HT1080 (cell line): ENCODE data around the gene RNASEH1. TPM values are rescaled to one million over a fixed set of nuclear protein-coding genes. Genes with fewer than 3 reads are reported as not detected.
A peak's percentile ranks its signal among the peaks of the same experiment; 100 is the strongest.
"Not testable (repeated sequence)": the region's sequence is repeated elsewhere in the genome, so short reads cannot be mapped to it uniquely, and the experiment has no call there.

Source experiments
- DNase-seq: peaks from one replicate; pipeline ENCODE4 v3.0.0-alpha.2; 2015; ENCODE audit warnings: low read depth
- total RNA-seq: library from RNA; depleted of rRNA; stranded (reverse); fragments of >200 nt; shearing (Covaris generic); gene quantifications from 2 replicates; pipeline ENCODE4 v1.2.3, GENCODE V29; 2014

The RNASEH1 gene
- total RNA-seq, 1 experiment from 2014 or later, result 60.7 TPM

DNA sequence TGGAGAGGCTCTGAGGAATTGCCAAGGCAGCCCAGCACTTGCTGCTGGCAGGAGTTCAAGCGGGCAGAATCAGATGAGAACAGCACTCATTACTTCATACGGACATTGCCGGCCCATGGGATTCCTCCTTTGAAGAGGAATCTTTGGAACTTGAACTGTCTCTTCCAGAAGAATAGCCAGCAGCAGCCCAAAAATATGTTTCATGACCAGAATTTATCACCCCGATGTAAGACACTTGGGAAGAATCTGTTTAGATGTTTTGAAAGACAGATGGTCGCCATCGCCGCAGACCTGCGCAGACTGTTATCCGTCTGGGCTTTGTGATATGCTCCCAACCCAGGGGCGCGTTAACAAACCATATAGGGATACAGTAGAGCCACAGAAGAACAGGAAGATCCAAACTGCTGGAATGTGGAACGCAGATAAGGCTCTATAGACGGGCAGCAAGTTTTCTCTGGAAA, 35.1 kb downstream of the RNASEH1 start:
- DNase-seq, result no peak

DNA sequence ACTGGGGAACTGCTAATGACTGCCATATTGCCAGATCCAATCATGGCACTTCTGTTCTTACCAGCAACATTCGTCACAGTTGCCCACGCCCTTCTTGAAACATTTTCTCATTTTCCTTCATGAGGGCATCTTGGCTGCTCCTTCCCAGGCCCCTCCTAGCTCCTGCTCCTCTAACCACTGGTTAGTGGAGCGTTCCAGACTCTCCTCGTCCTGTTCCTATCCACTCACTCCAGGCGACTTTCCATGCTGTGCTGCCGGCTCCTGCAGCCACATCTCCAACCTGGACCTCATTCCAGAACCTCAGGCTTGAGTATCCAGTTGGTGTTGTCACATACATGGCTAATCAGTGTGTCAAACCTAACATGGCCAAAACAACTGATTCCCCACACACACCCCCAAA, 37.5 kb downstream of the RNASEH1 start:
- DNase-seq, result no peak

DNA sequence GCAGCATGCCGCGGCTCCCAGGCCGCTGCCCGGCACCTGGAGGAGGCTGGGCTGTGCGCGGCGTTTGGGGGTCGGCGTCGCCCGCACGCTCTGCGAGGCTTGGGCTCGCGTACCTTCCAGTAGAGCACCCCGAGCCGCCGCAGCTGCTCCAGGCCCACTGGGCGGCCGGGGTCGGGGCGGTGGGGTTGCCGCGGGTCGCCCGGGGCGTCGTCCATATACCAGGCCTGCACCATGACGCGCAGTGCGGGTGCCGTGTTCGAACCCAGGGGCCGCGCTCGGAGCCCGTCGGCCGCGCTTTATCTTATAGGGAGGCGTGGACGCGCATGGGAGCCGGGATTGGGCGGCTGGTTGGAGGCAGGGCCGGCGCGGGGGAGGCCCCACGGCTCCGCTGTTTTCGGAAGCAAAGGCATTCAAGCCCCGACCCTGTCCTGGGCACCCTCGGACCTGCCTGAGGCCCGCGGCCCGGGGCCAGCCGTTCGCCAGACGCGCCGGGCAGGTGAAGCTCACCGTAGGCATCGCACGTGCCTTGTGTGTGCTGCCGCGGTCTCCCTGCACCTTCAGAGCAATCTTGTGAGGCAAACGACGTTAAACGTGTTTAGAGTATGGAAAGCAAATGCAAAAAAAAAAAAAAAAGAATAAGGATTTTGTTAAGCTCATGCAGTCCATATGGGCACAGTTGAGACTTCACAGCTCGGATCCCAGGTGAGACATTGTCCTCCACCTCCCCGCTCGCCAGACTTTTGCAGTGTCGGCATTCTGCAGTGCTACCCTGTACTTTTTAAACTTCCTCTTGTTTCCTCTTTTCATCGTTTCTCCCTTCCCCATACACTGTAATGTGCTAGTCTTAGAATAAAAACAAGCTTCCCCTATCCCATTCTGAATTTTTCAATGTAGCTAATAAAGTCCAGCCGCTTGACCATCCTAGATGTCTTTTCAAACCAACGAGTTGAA, 38.6 kb downstream of the RNASEH1 start, which contains the start of gene ADI1:
Gene ADI1 (minus strand): TSS at position 277 of the 951 bp plus-strand sequence. CDS start 44 bp downstream, at position 233.
- DNase-seq, result peak; percentile 86

DNA sequence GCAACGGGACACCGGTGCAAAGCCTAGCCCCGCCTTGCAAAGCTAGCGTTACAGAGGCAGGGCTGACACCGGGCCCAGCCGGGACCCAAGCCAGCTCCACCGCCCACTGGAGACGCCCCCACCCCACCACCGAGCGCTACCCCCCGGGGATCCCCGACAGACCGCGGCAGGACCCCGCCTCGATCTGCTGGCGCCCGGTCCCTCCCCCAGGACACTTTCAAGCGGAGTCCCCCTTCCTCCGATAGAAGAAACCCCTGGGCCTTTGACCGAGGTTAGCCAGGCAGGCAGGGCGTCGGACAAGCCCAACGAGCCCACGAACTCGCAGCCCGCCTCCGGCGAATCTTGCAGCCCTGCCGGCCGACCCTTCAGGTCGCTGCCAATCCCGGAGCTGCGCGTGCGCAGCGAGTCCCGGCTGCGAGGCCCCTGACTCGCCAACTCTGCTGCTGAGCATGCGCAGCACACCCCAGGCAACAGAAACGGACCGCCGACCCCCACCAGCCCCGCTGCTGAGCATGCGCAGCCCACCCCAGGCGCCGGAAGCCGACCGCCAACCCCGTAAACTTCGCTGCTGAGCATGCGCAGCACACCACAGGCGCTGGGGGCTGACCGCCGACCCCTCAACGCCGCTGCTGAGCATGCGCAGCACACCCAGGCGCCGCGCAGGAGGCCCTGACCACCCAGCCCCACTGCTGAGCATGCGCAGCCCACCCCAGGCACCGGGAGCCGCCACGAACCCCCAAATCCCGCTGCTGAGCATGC, 39.5 kb downstream of the RNASEH1 start:
- DNase-seq, result peak; percentile 98

DNA sequence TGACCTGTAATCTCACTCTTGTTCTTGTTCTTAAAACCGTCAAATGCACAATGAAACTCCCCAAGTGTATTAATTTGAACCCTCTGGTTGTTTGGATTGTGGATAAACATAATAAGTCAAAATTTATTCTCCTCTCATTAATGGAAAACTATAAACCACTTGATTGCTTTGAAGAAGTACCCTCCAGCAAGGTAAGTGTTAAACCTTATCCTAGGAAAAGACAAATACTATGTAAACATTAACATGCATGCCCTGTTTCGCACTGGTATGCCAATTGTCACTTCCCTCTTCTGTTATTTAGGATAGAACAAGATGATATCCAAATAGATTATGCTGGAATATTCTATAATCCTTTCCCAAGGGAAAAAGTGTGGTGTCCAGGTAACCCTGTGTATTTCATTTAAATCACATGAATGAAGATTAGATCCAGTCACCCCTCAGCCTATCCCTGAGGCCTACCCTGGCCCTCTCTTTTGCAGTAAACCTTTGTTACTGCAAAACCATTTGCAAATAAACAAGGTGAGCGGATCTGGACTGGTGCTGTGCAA, 40.1 kb downstream of the RNASEH1 start:
- DNase-seq, result no peak

DNA sequence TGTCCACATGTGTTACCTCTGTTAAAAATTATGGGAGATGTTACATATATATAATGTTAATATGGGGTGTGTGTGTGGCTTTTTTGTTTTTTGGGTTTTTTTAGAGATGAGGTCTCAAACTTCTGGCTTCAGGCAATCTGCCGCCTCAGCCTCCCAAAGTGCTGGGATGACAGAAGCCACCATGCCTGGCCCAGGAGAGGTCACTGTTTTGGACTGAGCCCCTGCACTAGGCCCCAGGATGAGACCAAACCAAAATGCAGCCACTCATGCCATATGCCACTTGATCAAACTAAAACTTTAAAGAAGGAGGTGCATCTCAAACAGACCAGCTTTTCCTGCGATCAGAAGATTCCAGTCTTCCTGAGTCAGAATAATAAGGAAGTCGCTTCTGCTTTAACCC, 41.3 kb downstream of the RNASEH1 start:
- no peak for DNase-seq

DNA sequence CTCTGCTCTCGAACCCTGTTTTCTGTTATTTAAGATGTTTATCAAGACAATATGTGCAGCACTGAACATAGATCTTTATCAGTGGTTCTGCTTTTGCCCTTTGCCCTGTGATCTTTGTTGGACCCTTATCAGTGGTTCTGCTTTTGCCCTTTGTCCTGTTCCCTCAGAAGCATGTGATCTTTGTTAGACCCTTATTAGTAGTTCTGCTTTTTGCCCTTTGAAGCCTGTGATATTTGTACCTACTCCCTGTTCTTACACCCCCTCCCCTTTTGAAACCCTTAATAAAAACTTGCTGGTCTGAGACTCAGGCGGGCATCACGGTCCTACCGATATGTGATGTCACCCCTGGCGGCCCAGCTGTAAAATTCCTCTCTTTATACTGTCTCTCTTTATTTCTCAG, 42.7 kb downstream of the RNASEH1 start:
- DNase-seq, result not testable (repeated sequence)

DNA sequence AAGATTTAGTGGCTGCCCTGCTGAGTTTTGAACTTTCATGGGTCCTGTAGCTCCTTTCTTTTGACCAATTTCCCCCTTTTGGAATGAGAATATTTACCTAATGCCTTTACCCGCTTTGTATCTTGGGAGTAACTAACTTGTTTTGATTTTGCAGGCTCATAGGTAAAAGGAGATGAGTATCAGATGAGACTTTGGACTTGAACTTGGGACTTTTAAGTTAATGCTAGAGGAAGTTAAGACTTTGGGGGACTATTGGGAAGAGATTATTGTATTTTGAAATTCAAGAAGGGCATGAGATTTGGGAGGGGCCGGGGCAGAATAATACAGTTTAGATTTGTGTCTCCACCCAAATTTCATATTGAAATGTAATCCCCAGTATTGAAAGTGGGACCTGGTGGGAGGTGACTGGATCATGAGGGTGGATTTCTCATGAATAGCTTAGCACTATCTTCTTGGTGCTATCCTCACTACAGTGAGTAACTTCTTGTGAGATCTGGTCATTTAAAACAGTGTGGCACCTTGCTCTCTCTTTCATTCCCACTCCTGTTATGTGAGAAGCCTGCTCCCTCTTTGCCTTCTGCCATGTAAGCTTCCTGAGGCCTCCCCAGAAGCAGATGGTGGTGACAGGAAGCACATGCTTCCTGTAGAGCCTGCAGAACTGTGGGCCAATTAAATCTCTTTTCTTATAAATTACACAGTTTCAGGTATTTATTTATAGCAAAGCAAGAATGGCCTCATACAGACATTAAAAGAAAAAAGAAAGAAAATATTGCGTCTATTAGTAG, 44.9 kb downstream of the RNASEH1 start:
- no peak for DNase-seq

DNA sequence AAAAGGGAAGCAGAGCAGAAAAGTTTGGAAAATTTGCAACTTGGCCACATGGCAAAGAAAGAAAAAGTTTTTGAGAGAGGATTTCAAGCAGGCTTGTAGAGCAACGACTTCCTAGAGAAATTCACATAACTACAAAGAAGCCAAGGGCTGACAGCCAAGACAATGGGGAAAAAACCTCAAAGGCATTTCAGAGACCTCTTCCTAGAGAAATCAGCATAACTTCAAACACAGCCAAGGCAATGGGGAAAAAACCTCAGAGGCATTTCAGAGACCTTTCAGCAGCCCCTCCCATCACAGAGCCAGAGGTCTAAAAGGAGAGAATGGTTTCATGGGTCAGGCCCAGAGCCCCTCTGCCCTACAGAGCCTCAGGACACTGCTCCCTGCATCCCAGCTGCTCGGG, 46.0 kb downstream of the RNASEH1 start:
- no peak for DNase-seq

DNA sequence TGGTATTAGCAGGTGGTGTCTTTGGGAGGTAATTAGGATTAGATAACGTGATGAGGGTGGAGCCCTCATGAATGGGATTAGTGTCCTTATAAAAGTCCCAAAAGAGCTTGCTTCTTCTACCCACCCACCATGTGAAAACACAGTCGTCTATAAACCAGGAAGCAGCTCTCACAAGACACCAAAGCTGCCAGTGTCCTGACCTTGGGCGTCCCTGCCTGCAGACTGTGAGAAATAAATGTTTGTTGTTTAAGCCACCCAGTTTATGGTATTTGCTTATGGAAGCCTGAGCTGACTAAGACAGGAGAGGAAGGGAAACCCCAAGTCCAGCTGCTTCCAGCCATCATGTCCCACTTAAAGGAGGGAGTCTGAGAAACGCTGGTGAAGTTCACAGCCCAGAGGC, 52.4 kb downstream of the RNASEH1 start:
- DNase-seq, result no peak

DNA sequence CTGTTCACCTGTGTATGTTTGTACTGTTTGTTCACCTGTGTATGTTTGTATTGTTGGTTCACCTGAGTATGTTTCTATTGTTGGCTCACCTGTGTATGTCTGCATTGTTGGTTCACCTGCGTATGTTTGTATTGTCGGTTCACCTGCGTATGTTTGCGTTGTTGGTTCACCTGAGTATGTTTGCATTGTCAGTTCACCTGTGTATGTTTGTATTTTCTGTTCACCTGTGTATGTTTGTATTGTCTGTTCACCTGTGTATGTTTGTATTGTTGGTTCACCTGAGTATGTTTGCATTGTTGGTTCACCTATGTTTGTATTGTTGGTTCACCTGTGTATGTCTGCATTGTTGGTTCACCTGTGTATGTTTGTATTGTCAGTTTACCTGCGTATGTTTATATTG, 53.4 kb downstream of the RNASEH1 start:
- DNase-seq, result no peak

DNA sequence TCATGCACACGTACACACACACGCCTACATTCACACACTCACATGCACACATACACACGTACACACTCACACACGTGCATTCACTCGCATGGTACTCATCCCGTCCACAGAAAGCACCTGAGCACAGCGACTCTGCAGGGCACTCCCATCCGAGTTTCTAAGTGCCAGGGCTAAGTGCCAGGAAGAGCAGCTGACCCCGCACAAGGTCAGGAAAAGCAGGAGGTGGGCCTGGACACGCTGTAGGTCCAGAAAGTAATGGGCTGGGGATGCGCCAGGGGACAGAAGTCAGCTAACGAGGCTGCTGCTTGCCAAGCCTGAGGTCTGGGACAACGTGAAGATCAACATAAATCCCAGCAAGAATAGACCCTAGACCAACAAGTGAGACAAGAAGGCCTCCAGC, 54.6 kb downstream of the RNASEH1 start:
- no peak for DNase-seq

DNA sequence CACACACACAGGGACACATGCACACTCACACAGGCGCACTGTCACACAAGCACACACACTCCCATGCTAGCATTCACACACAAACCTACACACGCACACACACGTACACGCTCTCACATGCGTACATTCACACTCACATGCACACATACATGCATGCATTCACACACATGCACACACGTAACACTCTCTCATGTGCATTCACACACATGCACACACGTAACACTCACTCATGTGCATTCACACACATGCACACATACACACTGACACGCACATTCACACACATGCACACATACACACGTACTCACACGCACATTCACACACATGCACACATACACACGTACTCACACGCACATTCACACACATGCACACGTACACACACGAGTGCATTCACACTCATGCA, 55.1 kb downstream of the RNASEH1 start:
- DNase-seq, result no peak

DNA sequence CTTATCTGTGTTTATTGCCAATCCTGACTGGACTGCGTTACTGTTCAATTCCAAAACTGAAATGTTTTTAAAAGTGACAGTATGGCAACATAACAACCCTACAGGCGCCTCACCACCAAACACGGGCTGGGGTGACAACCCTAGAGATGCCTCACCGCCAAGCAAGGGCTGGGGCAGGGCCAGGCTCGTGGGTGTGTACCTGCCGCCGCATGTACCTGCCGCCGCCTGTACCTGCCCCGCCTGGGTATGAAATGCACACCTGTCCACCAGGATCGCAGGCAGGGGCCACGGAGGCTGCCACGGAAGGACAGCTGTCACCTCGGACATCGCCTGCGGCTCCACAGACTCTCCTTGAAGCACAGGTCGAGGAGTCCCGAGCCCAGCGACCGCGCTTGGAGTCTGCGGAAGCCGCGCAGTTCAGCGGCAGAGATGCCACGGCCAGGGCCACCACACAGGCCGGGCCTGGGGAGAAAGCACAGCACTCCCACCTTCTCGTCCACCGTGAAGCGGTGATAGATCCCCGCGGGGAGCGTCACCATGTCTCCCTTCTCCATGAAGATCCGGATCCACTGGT, 57.7 kb downstream of the RNASEH1 start:
- no peak for DNase-seq

DNA sequence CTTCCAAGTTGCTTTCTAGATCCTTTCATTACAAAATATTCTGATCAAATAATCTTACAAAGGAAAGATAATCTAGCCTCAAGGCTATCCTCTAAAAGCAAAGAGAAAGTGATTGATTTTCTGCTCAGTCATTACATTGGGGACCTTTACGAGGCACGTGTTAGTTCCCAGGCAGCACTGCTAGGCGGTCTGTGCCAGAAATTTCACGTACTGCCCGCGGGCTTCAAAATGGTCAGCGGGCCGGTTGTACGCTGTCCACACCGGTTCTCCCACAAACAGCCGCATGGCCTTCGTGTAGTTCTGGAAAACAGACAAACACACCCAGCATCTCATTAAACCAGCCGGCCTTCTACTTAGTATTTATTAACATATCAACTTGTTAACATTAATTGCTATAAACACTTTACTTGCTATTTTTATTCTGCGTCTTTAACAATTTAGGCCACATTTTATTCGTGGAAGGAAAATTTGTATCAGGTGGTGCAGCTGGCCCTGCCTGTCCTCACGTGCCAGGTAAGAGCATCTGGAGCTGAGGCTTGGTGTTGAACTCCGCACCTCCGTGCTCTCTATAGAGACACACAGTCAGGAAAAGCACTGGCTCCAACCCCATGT, 59.2 kb downstream of the RNASEH1 start:
- no peak for DNase-seq

DNA sequence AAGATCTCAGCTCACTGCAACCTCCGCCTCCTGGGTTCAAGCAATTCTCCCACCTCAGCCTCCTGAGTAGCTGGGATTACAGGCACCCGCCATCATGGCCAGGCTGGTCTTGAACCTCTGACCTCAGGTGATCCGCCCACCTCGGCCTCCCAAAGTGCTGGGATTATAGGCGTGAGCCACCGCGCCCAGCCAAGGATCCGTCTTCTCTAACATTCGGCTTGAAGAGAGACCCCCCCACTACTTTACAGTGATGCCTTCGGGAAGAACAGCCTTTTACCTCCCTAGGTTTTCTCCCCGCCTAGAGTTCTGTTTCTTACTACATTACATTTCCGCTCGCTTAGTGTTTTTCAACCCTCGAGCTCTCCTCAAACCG, 61.4 kb downstream of the RNASEH1 start:
- not testable (repeated sequence) for DNase-seq
